ENCODE results near the gene TRABD2B.
A peak's percentile ranks its signal among the peaks of the same experiment; 100 is the strongest.

The TRABD2B gene

GRCh38 chr1:47765236-47765635, 231.9 kb downstream of the TRABD2B start:
- no peak for TF ChIP-seq CTCF (IDR thresholded peaks at IDR 0.05; ENCODE audit: extremely low read depth, insufficient read depth, missing control alignments)
- in situ Hi-C loops (cut with MboI; ENCODE audit: low pct_unique_long_range_greater_than_20kb, low sequenced_read_pairs, unreplicated experiment): no loop called here

GRCh38 chr1:47764461-47765046, 232.6 kb downstream of the TRABD2B start:
- in situ Hi-C loops (cut with MboI; ENCODE audit: low pct_unique_long_range_greater_than_20kb, low sequenced_read_pairs, unreplicated experiment): no loop called here
- DNase-seq (ENCODE audit: low spot score): no peak
- no peak for TF ChIP-seq CTCF (IDR thresholded peaks at IDR 0.05; ENCODE audit: extremely low read depth, insufficient read depth, missing control alignments)

More at GRCh38 chr1:47765236-47765635, 231.9 kb downstream of the TRABD2B start:
- DNase-seq (ENCODE audit: low spot score): no peak

- in situ Hi-C loops (cut with MboI; ENCODE audit: low pct_unique_long_range_greater_than_20kb, low sequenced_read_pairs, unreplicated experiment): no loop called here
- TF ChIP-seq CTCF (IDR thresholded peaks at IDR 0.05; ENCODE audit: extremely low read depth, insufficient read depth, missing control alignments): no peak
- no peak for DNase-seq (ENCODE audit: low spot score)
Observed at GRCh38 chr1:47763591-47764171, 233.5 kb downstream of the TRABD2B start.

GRCh38 chr1:47761974-47762373, 235.2 kb downstream of the TRABD2B start:
- no peak for DNase-seq (ENCODE audit: low spot score)
- no peak for TF ChIP-seq CTCF (IDR thresholded peaks at IDR 0.05; ENCODE audit: extremely low read depth, insufficient read depth, missing control alignments)
- in situ Hi-C loops (cut with MboI; ENCODE audit: low pct_unique_long_range_greater_than_20kb, low sequenced_read_pairs, unreplicated experiment): no loop called here

- TF ChIP-seq CTCF (IDR thresholded peaks at IDR 0.05; ENCODE audit: extremely low read depth, insufficient read depth, missing control alignments): no peak
- in situ Hi-C loops (cut with MboI; ENCODE audit: low pct_unique_long_range_greater_than_20kb, low sequenced_read_pairs, unreplicated experiment): no loop called here
- DNase-seq (ENCODE audit: low spot score): peak; percentile 10
Observed at GRCh38 chr1:47761201-47761930, 235.8 kb downstream of the TRABD2B start.

GRCh38 chr1:47759936-47760629, 237.1 kb downstream of the TRABD2B start:
- DNase-seq (ENCODE audit: low spot score): no peak
- TF ChIP-seq CTCF (IDR thresholded peaks at IDR 0.05; ENCODE audit: extremely low read depth, insufficient read depth, missing control alignments): no peak
- in situ Hi-C loops (cut with MboI; ENCODE audit: low pct_unique_long_range_greater_than_20kb, low sequenced_read_pairs, unreplicated experiment): no loop called here
